HepG2 (cell line): Measurements from ENCODE around the gene CHD9.

Experiments used
- KLF12 ChIP-seq: sonication (generic); formaldehyde crosslinking; IDR thresholded peaks from 2 replicates; pipeline ENCODE4 v1.4.0; 2020; ENCODE audit warnings: missing genetic modification reagents, borderline replicate concordance
- RFX5 ChIP-seq: IDR thresholded peaks from 2 replicates; pipeline ENCODE4 v1.6.1; 2011; ENCODE audit warnings: low read depth, low read length, improper control_type of control experiment
- YY1 ChIP-seq: IDR thresholded peaks from 2 replicates; pipeline ENCODE4 v1.6.1; 2011; ENCODE audit warnings: low read length, low read depth, moderate library complexity, mild to moderate bottlenecking; ENCODE audit not compliant: insufficient read depth, insufficient replicate concordance

DNA sequence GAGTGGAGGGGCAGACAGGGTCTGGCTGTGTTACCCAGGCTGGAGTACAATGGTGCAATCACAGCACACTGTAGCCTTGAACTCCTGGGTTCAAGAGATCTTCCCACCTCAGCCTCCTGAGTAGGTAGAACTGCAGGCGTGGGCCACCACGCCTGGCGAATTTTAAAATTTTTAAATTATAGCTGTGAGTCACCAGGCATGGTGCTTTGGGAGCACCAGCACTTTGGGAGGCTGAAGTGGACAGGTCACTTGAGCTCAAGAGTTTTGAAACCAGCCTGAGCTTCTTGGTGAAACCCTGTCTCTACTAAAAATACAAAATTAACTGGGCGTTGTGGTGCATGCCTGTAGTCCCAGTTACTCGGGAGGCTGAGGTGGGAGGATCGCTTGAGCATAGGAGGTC lies 114.0 kb downstream of the CHD9 start:
- TF ChIP-seq RFX5, result no peak
- no peak for TF ChIP-seq KLF12 (CRISPR knock-in tag)
- TF ChIP-seq YY1, result no peak
